Myocyte (in vitro differentiated cells): Measurements from ENCODE around the gene AACS. TPM values are rescaled to one million over a fixed set of nuclear protein-coding genes. Genes with fewer than 3 reads are reported as not detected.
"Not testable (repeated sequence)": the region's sequence is repeated elsewhere in the genome, so short reads cannot be mapped to it uniquely, and the experiment has no call there.

ENCODE experiments used
- DNase-seq: peaks from one replicate; pipeline ENCODE4 v3.0.0-alpha.2; 2012; ENCODE audit warnings: low read depth
- polyA plus RNA-seq: library from polyadenylated mRNA; unstranded; fragments of >200 nt; gene quantifications from one replicate; pipeline ENCODE4 v1.2.1, GENCODE V29; 2012; ENCODE audit warnings: missing spikeins
- total RNA-seq: library from RNA; depleted of rRNA; stranded (reverse); fragments of >200 nt; gene quantifications from 2 replicates; pipeline ENCODE4 v1.2.3, GENCODE V29; 2014

The AACS gene, protein sequence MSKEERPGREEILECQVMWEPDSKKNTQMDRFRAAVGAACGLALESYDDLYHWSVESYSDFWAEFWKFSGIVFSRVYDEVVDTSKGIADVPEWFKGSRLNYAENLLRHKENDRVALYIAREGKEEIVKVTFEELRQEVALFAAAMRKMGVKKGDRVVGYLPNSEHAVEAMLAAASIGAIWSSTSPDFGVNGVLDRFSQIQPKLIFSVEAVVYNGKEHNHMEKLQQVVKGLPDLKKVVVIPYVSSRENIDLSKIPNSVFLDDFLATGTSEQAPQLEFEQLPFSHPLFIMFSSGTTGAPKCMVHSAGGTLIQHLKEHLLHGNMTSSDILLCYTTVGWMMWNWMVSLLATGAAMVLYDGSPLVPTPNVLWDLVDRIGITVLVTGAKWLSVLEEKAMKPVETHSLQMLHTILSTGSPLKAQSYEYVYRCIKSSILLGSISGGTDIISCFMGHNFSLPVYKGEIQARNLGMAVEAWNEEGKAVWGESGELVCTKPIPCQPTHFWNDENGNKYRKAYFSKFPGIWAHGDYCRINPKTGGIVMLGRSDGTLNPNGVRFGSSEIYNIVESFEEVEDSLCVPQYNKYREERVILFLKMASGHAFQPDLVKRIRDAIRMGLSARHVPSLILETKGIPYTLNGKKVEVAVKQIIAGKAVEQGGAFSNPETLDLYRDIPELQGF
- total RNA-seq: 12.2 and 12.5 TPM in 2 replicates
- 20.0 TPM for polyA plus RNA-seq

DNA sequence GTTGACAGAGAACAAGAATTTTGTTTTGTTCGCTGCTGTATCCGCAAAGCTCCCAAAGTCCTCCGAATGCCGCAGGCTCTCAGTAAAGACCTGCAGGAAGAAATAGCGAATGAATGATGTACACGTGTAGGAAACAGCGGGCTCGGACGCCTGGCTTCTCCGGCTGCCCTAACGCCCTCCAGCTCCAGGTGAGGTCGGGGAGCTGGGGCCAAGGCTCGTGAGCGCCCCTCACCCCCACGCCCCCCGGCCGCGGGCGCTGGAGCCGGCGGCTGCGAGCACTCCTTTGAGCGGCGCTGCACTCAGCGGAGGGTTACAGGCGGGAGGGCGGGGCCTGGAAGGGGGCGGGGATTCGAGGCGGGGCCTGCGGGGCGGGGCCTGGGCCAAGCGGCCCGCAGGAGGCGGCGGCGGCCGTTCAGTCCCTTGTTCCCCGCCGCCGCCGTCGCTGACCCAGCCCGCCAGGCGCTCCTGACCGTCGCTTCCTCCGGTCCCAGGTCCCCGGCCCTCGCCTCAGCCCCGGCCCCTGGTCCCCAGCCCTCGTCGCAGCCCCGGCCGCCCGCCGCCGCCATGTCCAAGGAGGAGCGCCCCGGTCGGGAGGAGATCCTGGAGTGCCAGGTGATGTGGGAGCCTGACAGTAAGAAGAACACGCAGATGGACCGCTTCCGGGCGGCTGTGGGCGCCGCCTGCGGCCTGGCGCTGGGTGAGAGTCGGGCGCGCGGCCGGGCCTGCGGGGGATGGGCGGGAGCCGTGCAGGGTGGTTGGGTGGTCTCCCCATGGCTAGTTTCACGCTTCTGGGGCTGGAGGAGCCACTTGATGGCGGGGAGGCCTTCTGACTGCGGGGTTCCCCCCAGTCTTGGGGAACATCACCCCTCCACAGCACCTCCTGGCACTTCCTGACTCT is at the start of gene AACS:
TSS of gene AACS (plus strand) at position 415 of the 898 bp plus-strand sequence. CDS start at position 565, 150 bp downstream.
- peak; percentile 78 for DNase-seq

DNA sequence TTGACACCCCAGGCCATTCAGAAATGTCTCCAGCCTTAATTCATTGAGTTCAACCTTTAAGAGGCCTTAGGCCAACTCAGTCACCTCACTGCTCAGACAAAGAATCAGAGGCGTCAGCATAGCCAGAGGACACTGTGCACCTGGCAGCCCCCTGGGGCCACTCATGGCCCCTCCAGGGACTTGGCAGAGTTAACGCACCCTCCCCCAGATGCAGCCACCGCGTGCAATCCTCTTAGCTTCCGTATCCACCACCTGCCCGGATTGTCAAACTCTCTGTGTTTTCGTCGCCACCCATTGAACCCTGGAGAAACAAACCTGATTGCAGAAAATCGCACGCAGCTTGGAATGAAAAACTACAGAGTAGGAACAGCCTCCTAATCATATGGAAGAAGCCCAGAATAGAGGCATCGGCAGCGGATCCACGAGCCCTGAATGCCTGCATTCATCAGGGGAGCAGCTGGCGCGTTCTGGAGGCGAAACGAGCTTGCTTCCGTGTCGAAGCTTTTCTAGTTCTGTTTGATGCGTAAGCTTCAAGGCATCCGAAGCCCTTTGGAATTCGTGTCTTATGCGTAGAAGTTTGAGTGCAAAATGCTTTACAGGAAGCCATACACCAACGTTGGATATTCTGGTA is 49.4 kb upstream of the AACS start:
- DNase-seq: peak; percentile 58

DNA sequence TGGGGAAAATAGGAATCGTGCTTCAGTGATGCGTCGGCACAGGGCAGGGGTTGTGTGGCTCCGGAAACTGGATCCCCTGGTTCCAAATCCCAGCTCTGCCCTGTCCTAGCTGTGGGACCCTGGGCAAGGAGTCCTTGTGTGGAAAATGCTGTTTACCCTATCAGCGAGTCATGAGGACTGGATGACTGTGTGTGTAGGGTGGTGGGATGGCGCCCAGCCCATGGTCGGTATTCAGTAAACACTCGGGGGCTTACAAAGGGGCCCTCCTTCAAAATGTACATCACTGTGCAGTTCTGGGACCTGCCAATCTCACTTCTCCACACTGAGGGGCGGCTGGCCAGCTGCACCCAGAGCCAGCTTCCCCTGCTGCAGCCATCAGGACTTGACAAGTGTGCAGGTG is 47.4 kb upstream of the AACS start:
- DNase-seq: no peak

DNA sequence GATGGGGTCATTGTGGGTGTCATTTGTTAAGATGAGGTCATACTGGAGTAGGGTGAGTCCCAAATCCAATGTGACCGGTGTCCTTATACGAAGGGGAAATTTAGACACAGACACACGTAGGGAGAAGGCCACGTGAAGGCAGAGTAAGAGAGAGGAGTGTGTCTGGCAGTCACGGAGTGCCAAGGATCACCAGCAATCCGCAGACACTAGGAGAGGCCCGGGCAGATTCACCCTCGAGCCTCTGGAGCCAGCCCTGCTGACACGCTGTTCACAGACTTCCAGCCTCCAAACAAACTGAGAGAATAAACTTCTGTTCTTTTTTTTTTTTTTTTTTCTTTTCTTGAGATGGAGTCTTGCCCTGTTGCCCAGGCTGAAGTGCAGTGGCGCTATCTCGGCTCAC is 46.9 kb upstream of the AACS start:
- DNase-seq: no peak

DNA sequence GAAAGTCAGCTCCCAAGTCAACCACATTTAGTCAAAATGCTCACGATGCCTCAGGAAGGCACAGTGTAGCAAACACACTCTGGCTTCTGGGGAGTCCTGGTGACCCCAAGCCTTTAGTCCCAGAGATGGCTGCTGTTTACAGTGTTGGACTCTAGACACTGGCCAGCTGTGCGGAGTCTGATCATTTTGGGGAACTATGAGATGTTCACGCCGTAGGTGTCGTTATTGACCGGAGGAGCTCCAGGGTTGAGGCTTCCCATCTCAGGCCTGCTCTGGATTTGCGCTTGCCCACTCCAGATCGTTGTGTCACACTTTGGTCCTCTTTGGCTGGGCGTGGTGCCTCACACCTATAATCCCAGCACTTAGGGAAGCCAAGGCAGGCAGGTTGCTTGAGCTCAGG is 44.1 kb upstream of the AACS start:
- no peak for DNase-seq

DNA sequence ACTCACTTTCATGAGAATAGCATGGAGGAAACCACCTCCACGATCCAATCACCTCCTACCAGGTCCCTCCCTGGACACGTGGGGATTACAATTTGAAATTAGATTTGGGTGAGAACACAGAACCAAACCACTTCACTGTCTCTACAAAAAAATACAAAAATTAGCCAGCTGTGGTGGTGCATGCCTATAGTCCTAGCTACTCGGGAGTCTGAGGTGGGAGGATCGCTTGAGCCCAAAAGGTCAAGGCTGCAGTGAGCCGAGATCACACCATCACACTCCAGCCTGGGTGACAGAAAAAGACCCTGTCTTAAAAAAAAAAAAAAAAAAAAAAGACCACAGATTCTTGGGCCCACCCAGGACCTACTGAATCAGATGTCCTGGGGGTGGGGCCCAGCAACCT is 43.5 kb upstream of the AACS start:
- DNase-seq: no peak

DNA sequence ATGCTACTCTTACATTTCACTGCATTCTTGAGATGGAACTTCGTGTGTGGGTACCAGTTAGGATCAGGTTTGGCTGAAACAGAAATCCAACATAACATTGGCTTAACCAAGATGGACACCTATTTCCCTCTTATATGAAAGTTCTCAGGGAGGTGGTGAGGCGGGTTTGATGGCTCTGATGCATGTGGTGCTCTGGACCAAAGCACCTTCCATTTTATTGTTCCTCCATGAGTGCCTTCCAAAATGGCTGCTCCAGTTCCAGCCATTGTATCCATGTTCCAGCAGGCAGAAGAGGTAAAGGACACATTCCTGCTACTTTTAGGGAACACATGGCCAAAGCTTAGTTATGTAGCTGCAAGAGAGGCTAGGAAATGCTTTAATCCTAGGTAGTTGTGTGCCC is 42.2 kb upstream of the AACS start:
- no peak for DNase-seq

DNA sequence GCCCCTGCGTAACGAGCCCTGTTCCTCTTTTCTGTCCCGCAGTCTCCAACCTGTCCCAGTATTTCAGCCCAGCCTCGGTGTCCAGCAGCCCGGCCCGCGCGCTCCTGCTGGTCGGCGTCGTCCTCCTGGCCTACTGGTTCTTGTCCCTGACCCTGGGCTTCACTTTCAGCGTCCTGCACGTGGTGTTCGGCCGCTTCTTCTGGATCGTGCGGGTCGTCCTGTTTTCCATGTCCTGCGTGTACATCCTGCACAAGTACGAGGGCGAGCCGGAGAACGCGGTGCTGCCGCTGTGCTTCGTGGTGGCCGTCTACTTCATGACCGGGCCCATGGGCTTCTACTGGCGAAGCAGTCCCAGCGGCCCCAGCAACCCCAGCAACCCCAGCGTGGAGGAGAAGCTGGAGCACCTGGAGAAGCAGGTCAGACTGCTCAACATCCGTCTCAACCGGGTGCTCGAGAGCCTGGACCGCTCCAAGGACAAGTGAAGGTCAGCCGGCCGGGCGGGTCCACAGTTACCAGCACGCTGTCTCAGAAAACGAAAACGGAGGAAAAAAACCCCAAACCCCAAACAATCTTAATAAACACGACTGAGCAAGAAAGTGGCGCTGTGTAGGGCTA is 40.2 kb upstream of the AACS start:
- DNase-seq: no peak

DNA sequence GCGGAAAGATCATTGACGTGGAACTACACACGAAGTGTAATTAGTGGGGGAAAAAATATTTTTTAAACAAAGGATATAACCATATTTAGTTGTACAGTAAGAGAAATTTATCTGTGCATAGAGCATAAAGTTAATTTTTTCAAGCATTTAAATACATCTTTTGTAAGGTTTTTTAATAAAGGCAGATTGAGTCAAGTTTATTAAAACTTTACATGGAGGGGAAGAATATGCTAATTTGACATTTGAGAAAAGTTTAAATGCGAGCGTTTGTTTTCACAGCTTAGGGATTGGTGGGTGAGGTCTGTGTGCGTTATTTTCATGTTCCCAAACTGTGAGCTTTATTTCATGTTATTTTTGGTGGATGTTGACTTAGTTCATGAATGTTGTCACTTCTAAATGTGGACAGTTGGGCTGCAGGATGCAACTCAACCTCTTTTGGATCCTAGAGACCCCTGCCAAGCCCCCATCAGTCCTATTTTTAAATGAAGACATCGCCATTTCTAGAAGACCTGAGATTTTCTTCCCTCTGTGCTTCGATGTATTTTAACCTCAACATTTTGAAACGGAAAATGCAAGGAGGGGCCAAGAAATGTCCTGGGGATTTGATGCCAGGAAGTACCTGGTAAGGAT is 39.5 kb upstream of the AACS start:
- DNase-seq: no peak

DNA sequence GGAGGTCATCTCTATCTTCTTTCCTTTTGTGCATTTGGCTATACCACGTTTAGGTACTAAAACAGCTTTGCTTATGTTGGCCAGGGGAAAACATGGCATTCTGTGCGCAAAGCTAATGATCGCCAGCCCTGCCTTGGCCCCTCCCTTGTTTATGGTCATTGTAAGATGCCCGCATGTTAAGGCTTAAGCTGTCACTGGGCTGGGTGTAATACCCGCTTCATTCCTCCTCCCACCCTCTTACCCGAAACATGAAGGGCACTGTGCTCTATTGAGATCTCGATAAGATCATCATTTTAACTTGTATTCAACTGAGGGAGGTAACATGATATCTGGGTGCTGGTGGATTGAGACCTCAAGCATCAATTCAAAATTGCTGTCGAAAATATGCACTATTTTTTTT is 37.1 kb upstream of the AACS start:
- no peak for DNase-seq

DNA sequence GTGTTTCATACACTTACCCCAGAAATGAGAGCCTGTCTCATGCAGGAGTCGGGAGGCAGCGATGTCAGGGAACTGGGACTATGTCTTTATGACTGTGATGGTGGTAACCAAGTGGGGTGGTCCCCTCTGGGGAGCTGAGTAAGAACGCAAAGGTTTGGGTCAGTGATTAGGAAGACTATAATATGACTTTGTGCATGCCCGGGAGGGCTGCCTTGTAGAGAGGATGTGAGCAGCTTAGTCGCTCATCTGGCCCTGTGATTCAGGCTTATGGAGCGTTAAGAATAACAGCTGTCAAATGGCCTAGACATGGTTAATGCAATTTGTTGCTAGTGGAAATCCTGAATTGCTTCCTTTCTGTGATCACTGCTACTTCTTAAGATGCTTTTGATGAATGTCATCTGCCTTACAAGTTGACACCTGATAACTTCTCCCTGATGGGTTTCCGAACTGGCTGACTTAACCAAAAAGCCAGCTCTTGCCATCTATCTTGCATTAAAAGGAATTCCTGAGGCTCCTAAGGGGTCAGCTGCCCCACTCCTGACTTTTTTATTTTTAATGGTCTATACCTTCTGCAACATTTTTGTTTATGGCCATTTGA is 35.4 kb upstream of the AACS start:
- peak; percentile 10 for DNase-seq

DNA sequence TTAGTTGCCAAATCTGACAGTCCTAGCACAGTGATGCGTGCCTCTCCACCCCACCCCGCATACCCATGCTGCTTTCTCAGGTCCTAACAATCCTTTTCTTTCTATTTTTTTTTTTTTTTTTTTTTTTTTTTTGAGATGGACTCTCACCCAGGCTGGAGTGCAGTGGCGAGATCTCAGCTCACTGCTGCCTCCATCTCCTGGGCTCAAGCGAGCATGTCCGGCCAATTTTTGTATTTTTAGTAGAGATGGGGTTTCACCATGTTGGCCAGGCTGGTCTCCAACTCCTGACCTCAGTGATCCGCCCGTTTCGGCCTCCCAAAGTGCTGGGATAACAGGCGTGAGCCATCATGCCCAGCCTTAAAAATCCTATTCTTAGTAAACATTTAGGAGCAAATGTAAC is 33.8 kb upstream of the AACS start:
- DNase-seq: not testable (repeated sequence)

DNA sequence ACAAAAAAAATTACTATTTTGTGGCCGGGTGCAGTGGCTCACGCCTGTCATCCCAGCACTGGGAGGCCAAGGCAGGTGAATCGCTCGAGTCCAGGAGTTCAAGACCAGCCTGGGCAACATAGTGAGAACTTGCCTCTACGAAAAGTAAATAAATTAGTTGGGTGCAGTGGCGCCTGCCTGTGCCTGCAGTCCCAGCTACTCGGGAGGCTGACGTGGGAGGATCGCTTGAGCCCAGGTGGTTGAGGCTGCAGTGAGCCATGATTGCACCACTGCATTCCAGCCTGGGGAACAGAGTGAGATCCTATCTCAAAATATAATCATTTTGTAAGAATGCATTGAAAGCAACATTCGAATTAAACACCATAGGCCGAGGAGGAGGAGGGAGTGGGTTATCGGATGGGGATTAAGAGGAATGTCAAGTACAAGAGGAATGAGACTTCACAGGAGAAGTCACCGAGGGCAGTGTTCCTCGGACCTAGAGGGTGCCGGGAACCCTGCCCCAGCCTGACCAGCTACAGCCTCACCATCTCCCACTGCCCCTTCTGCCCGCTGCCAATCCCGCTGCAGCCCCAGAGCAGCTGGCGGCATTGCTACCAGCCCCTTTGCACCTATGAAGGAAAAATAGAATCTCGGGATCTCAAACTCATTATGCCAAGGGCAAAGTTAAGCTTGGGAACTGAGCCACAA is 32.6 kb upstream of the AACS start:
- DNase-seq: no peak

DNA sequence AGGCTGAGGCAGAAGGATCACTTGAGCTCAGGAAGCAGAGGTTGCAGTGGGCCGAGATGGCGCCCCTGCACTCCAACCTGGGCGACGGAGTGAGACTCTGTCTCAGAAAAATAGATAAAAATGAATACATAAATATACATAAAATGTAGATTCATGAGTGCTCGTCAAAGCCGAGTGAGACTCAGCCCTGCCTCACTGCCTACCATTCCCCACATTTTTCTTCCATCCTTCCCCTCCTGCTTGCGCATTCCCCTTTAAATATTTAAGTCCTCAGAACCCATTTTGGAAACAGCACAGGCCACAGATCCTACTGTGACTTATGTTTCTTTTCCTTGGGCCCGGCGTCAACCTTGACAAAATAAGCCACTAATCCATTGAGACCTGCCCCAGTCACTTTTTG is 31.9 kb upstream of the AACS start:
- no peak for DNase-seq

DNA sequence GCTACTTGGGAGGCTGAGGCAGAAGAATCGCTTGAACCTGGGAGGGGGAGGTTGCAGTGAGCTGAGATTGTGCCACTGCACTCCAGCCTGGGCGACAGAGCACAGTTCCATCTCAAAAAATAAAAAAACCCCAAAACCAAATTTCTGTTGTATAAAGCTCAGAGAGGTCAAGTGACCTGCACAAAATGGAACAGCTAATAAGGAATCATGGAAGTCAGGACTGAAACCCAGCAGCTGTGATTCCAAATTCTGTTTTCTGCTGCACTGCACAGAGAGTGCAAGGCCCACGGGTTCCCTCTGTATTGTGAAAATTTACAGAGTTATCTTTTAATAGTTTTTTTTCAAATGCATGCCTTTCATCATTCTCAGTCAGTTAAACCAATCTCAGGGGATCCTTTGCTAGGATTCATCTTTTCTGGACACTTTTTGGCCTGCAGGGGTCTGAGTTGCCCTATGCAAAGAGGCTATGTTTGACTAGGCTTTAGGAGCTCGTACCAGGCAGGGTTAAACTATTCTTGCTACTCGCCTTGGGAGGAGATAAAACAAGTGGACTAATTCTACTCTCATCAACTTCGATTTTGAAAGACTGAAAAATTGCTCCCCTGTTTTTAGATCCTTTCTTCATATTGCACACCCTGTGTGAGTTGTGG is 26.1 kb upstream of the AACS start:
- no peak for DNase-seq

DNA sequence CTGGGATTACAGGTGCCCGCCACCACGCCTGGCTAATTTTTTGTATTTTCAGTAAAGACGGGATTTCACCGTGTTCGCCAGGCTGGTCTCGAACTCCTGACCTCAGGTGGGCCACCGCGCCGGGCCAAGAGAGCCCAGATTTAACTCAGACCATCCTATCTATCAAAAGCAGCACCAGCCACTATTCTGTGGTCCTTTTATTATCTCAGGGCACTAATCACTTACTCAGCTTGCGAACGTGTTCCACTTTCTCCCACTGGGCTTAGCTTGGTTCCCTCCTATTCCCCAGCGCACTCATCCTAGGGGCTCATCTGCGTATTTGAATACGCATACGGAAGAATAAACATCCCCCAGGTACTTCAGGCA is 16.2 kb upstream of the AACS start:
- no peak for DNase-seq

DNA sequence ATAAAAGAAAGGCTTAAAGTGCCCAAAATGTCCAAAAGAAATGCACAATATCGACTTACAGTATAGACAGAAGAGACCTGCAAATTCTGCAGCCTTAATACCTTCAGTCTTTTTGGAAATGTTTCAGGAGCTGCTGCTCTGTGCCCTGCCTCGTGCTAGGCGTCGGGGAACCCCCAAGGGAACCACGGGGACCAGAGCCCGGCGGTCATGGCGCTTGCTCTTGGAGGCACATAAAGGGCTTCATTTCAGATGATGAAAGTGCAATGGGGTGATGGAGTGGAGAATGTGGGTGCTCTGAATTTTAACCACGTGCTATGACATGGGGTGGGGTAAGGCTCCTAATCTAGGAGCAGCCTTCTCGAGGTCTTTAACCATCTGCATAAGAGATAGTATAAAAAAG is 14.8 kb upstream of the AACS start:
- DNase-seq: no peak

DNA sequence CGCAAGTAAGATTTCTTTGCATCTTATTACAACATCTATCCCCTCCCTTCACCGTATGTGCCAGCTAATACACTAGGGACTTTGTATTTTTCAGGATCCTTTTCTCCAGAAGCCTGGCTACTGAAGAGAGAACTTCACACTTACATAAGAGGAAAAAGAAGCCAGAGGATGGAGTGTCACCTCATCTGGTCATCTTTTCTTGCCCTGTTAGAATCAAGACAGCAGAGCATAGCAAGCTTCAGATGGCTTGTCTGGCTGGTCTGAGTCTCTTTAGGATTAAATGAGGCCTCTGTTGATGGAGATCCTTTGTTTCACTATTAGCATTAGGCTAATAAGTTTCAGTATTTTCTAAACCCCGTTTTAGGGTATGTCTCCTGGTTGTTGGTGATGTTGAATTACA is 14.4 kb upstream of the AACS start:
- DNase-seq: no peak

DNA sequence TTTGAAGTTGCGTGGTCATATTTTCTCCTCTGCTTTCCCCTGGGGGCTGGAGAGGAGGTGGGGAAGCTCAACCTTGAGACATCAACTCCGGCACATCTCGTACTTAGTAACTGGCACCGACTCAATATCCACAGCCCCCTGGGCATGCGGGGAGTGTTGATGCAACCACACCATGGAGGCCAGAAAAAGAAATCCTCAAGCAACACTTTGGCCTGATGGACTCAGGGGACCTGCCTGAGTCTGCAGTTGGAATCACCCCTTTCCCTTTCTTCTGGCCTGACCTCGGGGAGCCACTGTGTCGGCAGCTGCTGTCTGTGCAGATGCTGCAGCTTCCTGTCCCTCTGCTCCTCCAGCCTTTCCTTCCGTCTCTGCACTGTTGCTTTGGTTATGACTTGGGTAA is 11.4 kb upstream of the AACS start:
- no peak for DNase-seq
